ENCODE data around the gene SNRPA.

The SNRPA gene

DNA sequence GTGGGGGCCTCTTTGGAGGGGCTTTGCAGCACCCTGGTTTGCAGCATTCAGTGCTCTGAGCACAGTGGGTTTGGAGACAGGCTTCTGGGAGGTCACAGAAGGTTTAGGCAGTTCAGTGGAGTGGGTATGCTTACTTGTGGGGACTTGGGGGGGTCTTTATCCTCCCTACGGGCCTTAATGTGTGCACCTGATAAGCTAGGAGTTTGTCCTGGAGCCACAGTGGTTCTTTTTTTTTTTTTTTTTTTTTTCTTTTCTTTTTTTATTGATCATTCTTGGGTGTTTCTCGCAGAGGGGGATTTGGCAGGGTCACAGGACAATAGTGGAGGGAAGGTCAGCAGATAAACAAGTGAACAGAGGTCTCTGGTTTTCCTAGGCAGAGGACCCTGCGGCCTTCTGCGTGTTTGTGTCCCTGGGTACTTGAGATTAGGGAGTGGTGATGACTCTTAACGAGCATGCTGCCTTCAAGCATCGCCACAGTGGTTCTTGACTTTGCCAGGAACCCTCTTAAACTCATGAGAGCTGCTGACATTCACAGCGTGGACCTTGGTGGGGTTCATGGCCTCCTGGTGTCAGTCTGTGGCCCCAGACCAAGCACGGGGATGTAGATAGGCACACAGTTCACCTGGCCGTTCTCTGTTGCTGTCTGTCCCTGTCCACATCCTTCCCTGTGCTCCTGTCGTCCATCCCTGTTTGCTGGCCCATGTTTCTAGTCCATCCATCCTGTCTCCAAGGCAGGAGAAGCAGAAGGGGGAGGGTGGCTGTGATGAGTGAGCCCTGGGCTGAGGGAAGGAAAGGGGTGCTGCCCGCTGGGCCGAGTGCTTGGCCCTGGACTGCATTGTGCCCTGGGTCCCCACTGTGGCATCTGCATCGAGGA lies 50.7 kb downstream of the SNRPA start:
- ChIA-PET POLR2A (interaction anchor here (0.6 to 1.4 kb wide), 2 partner anchors 24 to 47 kb away, joined by 3 to 5 read pairs; partner anchors contain the start of gene RAB4B), CTCF (interaction anchor here (1.3 to 2.4 kb wide), 2 partner anchors 18 to 36 kb away, joined by 3 to 9 read pairs; no protein-coding TSS in a partner anchor)
- DNase-seq (ENCODE audit: extremely low spot score) = no peak
- TF ChIP-seq, protein P1, sequence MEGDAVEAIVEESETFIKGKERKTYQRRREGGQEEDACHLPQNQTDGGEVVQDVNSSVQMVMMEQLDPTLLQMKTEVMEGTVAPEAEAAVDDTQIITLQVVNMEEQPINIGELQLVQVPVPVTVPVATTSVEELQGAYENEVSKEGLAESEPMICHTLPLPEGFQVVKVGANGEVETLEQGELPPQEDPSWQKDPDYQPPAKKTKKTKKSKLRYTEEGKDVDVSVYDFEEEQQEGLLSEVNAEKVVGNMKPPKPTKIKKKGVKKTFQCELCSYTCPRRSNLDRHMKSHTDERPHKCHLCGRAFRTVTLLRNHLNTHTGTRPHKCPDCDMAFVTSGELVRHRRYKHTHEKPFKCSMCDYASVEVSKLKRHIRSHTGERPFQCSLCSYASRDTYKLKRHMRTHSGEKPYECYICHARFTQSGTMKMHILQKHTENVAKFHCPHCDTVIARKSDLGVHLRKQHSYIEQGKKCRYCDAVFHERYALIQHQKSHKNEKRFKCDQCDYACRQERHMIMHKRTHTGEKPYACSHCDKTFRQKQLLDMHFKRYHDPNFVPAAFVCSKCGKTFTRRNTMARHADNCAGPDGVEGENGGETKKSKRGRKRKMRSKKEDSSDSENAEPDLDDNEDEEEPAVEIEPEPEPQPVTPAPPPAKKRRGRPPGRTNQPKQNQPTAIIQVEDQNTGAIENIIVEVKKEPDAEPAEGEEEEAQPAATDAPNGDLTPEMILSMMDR (IDR thresholded peaks at IDR 0.05; ENCODE audit: control extremely low read depth, extremely low read depth, low read depth, missing control alignments) = no peak

DNA sequence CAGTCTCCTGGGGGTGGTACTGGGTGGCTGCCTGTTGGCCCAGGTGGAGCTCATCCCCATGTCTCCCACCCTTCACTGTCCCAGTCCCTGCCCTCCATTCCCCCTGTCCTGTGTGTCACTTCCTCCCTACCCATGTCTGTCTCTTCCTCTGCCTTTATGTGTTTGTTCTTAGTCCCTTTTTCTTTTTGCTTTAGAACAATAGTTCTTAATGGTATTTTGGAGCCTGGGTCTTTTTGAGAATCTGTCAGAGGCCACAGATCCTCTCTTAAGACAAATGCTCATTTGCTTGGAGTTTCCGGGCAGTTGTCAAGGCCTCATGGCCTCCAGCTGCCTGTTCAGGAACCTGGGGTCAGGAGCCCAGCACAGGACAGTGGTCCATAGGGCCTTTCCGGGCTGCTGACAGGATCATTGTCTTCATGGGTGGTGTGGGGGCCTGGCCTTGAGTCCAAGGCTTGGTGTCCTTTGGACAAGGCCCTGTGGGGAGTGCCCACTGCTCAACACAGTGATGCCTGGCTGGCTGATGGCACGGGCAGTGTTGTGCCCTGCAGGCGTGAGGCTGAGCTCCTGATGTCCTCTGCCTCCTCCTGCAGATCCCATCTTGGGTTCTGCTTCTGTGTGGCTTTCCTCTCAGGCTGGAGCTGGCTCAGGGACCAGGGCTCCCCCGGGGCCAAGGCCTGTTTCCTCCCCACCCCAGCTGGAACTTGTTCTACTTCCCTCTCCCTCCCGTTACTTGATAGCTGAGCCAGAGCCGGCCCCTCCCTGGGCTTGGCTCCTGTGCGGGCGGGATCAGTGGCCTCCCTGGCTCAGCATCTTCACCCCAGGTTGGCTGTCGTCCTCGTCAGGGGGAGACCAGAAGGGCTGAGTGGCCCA lies 51.5 kb downstream of the SNRPA start:
- TF ChIP-seq, protein P1 (IDR thresholded peaks at IDR 0.05; ENCODE audit: control extremely low read depth, extremely low read depth, low read depth, missing control alignments) = no peak
- DNase-seq (ENCODE audit: extremely low spot score) = no peak
- ChIA-PET CTCF (interaction anchor here (1.3 to 2.4 kb wide), 3 partner anchors 17 to 86 kb away, joined by 3 to 9 read pairs (median 3); partner anchors contain the start of genes COQ8B and ITPKC), POLR2A (interaction anchor here (0.6 to 1.4 kb wide), 2 partner anchors 25 to 48 kb away, joined by 3 to 5 read pairs; partner anchors contain the start of gene RAB4B)

DNA sequence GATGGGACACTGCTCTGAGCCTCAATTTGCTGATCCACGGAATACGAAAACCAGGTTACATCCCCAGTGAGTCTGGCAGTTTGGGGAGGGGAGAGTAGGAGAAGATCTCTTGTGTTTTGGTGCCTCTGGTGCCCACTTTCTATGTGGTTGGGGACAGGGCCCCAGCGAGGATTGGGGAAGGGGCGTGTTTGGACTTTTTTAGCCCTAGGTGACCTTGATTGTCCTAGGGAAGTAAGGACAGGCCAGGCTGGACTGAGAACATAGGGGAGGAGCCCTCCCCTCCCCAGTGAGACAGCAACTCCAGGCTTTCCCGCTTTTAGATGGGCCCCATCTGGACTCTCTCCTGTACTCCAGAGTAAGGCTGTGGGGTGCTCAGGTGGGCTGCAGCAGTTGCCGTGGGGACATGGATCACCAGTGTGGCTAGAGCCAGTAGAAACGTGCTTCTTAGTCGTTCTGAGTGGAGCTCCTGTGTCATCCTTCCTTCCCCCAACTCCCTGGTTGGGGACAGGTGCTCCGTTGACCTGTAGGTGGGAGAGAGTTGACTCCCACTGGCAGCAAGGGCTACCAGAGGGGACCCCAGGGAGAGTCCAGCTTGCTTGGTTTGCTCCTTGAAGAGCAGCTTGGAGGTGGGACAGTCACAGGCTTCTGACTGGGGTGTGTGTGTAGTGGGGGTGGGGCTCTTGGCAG lies 52.3 kb downstream of the SNRPA start:
- TF ChIP-seq, protein P1 (IDR thresholded peaks at IDR 0.05; ENCODE audit: control extremely low read depth, extremely low read depth, low read depth, missing control alignments) = no peak
- POLR2A ChIA-PET = no interaction called here
- CTCF ChIA-PET = interaction anchor here (1.3 to 2.4 kb wide), 2 partner anchors 16 to 86 kb away, joined by 3 to 9 read pairs; partner anchors contain the start of genes COQ8B and ITPKC
- DNase-seq (ENCODE audit: extremely low spot score) = no peak

DNA sequence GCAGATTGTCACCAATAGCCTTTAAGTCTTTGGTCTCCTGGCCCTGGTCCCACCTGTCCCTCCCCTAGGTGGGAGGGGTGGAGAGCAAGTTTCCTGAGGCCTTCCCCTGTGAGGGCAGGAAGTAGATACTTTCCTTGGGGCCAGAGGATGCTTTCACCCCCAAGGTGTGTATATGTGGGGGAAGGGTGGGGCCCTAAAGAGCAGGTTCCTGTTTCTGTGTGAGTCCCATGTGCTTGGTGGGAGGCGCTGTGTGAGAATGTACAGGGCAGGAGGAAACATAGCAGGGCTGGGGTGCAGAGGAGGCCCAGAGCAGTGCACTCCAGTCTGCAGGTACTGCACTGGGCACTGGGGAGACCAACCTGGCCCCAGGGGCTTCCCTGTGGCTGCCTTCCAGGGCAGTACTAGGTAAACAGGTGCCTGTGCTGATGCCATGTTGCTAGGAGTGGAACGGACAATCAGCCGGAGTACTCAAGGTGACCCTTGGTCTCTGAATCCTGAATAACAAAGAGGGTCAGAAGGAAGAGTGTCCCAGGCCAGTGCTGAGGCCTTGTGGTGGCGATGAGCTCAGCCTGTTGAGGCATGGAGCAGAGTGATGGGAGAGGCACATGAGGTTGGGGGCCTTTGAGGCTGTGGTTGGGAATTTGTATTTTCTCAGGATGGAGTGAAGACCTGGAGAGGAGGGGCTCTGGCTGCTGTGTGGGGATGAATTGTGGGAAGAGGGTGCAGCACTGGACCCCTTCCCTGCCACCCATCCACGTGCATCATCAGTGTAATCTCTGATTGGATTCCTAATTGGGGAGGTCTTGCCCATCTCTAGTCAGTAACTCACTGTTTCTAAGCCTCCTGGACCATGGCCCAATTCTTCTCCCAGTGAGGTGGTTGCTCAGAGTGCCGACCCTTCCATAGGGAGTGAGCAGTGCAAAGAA lies 53.1 kb downstream of the SNRPA start:
- TF ChIP-seq, protein P1 (IDR thresholded peaks at IDR 0.05; ENCODE audit: control extremely low read depth, extremely low read depth, low read depth, missing control alignments) = no peak
- ChIA-PET CTCF (interaction anchor here (2.4 kb wide), 1 partner anchor 16 kb away, joined by 9 read pairs; no protein-coding TSS in a partner anchor), POLR2A (no interaction called here)
- DNase-seq (ENCODE audit: extremely low spot score) = peak; percentile 62

DNA sequence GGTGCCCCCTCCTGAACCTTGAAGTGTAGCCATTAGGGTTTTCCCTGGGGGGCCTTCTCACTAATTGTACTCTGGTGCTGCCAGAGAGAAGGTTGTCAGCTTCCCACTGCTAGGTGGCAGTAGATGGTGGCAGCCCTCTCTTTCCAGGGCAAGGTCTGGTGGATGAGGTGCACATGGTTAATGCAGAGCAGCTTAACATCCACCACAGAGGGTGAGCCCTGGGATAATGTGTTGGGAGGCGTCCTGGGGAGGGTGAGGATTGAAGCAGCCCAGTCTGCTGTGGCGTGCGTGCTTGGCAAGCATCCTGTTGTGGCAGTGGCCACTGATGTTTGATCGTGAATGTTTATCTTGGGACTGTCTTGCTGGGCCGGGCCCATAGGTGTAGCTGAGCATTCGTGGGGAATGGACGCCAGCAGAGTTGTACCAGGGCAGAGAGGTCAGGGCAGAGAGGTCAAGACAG lies 53.8 kb downstream of the SNRPA start:
- TF ChIP-seq, protein P1 (IDR thresholded peaks at IDR 0.05; ENCODE audit: control extremely low read depth, extremely low read depth, low read depth, missing control alignments) = no peak
- DNase-seq (ENCODE audit: extremely low spot score) = no peak
- POLR2A ChIA-PET = no interaction called here
- CTCF ChIA-PET = interaction anchor here (1.1 to 2.6 kb wide), 4 partner anchors 12 to 142 kb away, joined by 3 to 14 read pairs (median 10); no protein-coding TSS in a partner anchor

Data from GM10248 (cell line).